ENCODE data around the gene KRTAP10-5. TPM values are rescaled to one million over a fixed set of nuclear protein-coding genes. Genes with fewer than 3 reads are reported as not detected.
"Not testable (repeated sequence)": the region's sequence is repeated elsewhere in the genome, so short reads cannot be mapped to it uniquely, and the experiment has no call there.

KRTAP10-5 gene
- total RNA-seq: not detected

GRCh38 chr21:44580231-44580821, at the start of gene KRTAP10-5:
TSS of gene KRTAP10-5 (minus strand) at chr21:44580604. CDS start at chr21:44580578, 26 bp downstream.
- intact Hi-C loops (cut with DNase I); DNase-seq; H3K4me1 ChIP-seq; H3K4me3 ChIP-seq; H3K27ac ChIP-seq; H3K36me3 ChIP-seq: not testable (repeated sequence)
- peaks cover 0 to 33% (median 18%) of the 10 kb centered on the region in 3 donors for H3K9me3 ChIP-seq
- H3K27me3 ChIP-seq: peaks cover 0 to 52% (median 0%) of the 10 kb centered on the region in 4 donors
- WGBS, 2 donors: 31 to 36% methylated on average over 11 to 14 of the region's 19 CpGs

- 79 to 85% methylated on average over 2 to 12 of the region's 18 CpGs for WGBS, 2 donors
- no peak for DNase-seq
- H3K4me3 ChIP-seq: no peak overlapping the region
- H3K27ac ChIP-seq: no peak overlapping the region
- no peak for TF ChIP-seq POLR2A (IDR thresholded peaks at IDR 0.05)
- no peak for TF ChIP-seq CTCF (IDR thresholded peaks at IDR 0.05)
- peaks cover 0 to 35% (median 7%) of the 10 kb centered on the region in 3 donors for H3K9me3 ChIP-seq
- H3K27me3 ChIP-seq: peaks cover 0 to 31% (median 0%) of the 10 kb centered on the region in 4 donors
- H3K4me1 ChIP-seq: no peaks in the 10 kb centered on the region
- no peaks in the 10 kb centered on the region for H3K36me3 ChIP-seq
- intact Hi-C loops (cut with DNase I): no loop called here
These were observed 48.4 kb upstream of the KRTAP10-5 start for GRCh38 chr21:44628707-44629391.

- 40 to 53% methylated on average over 7 of the region's 15 CpGs for WGBS, 2 donors
- intact Hi-C loops (cut with DNase I); H3K27ac ChIP-seq; H3K4me3 ChIP-seq; DNase-seq; H3K4me1 ChIP-seq; H3K36me3 ChIP-seq: not testable (repeated sequence)
- H3K9me3 ChIP-seq: peaks cover 0 to 45% (median 14%) of the 10 kb centered on the region in 3 donors
- peaks cover 0 to 31% (median 0%) of the 10 kb centered on the region in 4 donors for H3K27me3 ChIP-seq
These were observed 47.4 kb upstream of the KRTAP10-5 start for GRCh38 chr21:44627831-44628233.

- intact Hi-C loops (cut with DNase I); H3K4me1 ChIP-seq; DNase-seq; H3K27ac ChIP-seq; H3K36me3 ChIP-seq; H3K4me3 ChIP-seq: not testable (repeated sequence)
- peaks cover 0 to 47% (median 16%) of the 10 kb centered on the region in 3 donors for H3K9me3 ChIP-seq
- 71 to 85% methylated on average over 10 of the region's 20 CpGs for WGBS, 2 donors
- peaks cover 0 to 31% (median 0%) of the 10 kb centered on the region in 4 donors for H3K27me3 ChIP-seq
These were observed 46.9 kb upstream of the KRTAP10-5 start for GRCh38 chr21:44627181-44627822.

- H3K9me3 ChIP-seq: peaks cover 0 to 46% (median 11%) of the 10 kb centered on the region in 3 donors
- no peak for DNase-seq
- peaks cover 0 to 31% (median 0%) of the 10 kb centered on the region in 4 donors for H3K27me3 ChIP-seq
- 60% methylated on average over 1 of the region's 7 CpGs for WGBS, 2 donors
- no peaks in the 10 kb centered on the region for H3K4me1 ChIP-seq
- no peak within 1 kb of the TSS for H3K4me3 ChIP-seq
- H3K27ac ChIP-seq: no peak within 1 kb of the TSS
- TF ChIP-seq CTCF (IDR thresholded peaks at IDR 0.05) (no peak), POLR2A (IDR thresholded peaks at IDR 0.05) (no peak)
- intact Hi-C loops (cut with DNase I): no loop called here
- no peaks in the 10 kb centered on the region for H3K36me3 ChIP-seq
These were observed 46.3 kb upstream of the KRTAP10-5 start, which contains the start of gene KRTAP10-9 for GRCh38 chr21:44626673-44627143. TSS of gene KRTAP10-9 (plus strand) at chr21:44627093. CDS start at chr21:44627172, 79 bp downstream.

GRCh38 chr21:44626262-44626661, 45.9 kb upstream of the KRTAP10-5 start:
- peaks cover 0 to 31% (median 0%) of the 10 kb centered on the region in 4 donors for H3K27me3 ChIP-seq
- DNase-seq: no peak
- TF ChIP-seq POLR2A (IDR thresholded peaks at IDR 0.05): no peak
- H3K9me3 ChIP-seq: peaks cover 0 to 41% (median 11%) of the 10 kb centered on the region in 3 donors
- 51 to 55% methylated on average over 4 to 7 of the region's 10 CpGs for WGBS, 2 donors
- H3K36me3 ChIP-seq: no peaks in the 10 kb centered on the region
- H3K4me3 ChIP-seq: no peak overlapping the region
- H3K27ac ChIP-seq: no peak overlapping the region
- intact Hi-C loops (cut with DNase I): no loop called here
- no peaks in the 10 kb centered on the region for H3K4me1 ChIP-seq

- no peak overlapping the region for H3K4me3 ChIP-seq
- H3K27ac ChIP-seq: no peak overlapping the region
- H3K9me3 ChIP-seq: peaks cover 0 to 36% (median 11%) of the 10 kb centered on the region in 3 donors
- no peak for DNase-seq
- 78 to 83% methylated on average over 6 of the region's 7 CpGs for WGBS, 2 donors
- H3K27me3 ChIP-seq: peaks cover 0 to 31% (median 0%) of the 10 kb centered on the region in 4 donors
- TF ChIP-seq CTCF (IDR thresholded peaks at IDR 0.05) (no peak), POLR2A (IDR thresholded peaks at IDR 0.05) (no peak)
- H3K4me1 ChIP-seq: no peaks in the 10 kb centered on the region
- intact Hi-C loops (cut with DNase I): no loop called here
- no peaks in the 10 kb centered on the region for H3K36me3 ChIP-seq
These were observed 45.4 kb upstream of the KRTAP10-5 start for GRCh38 chr21:44625756-44626155.
